H1 (cell line): ENCODE results near the gene ATP5F1C.

Source experiments
- EZH2 ChIP-seq: fragments of 200-600 bp; sonication (generic); IDR thresholded peaks from 2 replicates; pipeline ENCODE4 v1.7.1; 2012; ENCODE audit warnings: low read depth, mild to moderate bottlenecking, moderate library complexity, low read length, inconsistent platforms; ENCODE audit not compliant: severe bottlenecking
- HDAC2 ChIP-seq, 2 experiments: fragments of 300-600 bp in 1 of 2; sonication (generic) in 1 of 2; IDR thresholded peaks; 2 replicates each; pipeline ENCODE4 v1.6.1; 2011 to 2012; ENCODE audit warnings: low read depth in 2 of 2, low read length in 2 of 2, mild to moderate bottlenecking in 2 of 2, moderate library complexity in 2 of 2, borderline replicate concordance in 1 of 2, inconsistent platforms in 1 of 2
- POU5F1 ChIP-seq: IDR thresholded peaks from 2 replicates; pipeline ENCODE4 v1.6.1; 2011; ENCODE audit warnings: low read depth, mild to moderate bottlenecking, low read length, moderate library complexity
- RFX5 ChIP-seq: IDR thresholded peaks from 2 replicates; pipeline ENCODE4 v1.6.1; 2011; ENCODE audit warnings: low read depth, low read length, improper control_type of control experiment, borderline replicate concordance
- SRF ChIP-seq: IDR thresholded peaks from 2 replicates; pipeline ENCODE4 v1.6.1; 2011; ENCODE audit warnings: mild to moderate bottlenecking, low read depth, low read length, moderate library complexity
- YY1 ChIP-seq: IDR thresholded peaks from 2 replicates; pipeline ENCODE4 v1.6.1; 2011; ENCODE audit warnings: low read depth, mild to moderate bottlenecking, low read length
- TF ChIP-seq, protein P1 (sequence below), 3 experiments: IDR thresholded peaks; 1 replicate in 2 of 3; 2 replicates in 1 of 3; pipeline versions ENCODE4 v1.5.1 to v1.6.1; 2011; ENCODE audit warnings: low read length in 3 of 3, mild to moderate bottlenecking in 3 of 3, inconsistent platforms in 2 of 3, low read depth in 1 of 3, moderate library complexity in 1 of 3; ENCODE audit not compliant: insufficient read depth in 1 of 3; ENCODE audit errors: control extremely low read depth in 1 of 3

DNA sequence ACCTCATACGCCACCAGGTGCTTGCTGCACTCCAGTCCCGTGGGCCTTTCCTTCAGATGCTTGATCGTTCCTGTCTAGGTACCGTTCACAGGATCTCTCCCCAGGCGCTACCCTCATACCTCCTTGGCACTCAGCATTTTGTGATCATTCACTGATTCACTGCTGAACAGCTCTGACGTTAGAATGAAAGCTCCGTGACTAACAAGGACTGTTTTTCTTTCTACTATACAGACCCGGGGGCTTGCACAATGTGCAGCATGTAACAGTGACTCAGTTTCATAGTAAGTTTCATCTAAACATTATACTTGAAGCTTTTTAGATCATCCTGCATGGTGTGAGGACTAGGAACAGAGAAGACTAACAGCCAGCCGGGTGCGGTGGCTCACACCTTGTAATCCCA, 20.8 kb upstream of the ATP5F1C start:
- TF ChIP-seq EZH2 (no peak), SRF (no peak), YY1 (no peak), HDAC2 (IDR thresholded peaks at IDR 0.05; ENCODE audit: borderline replicate concordance in 1 of 2, low read depth in 2 of 2, low read length in 2 of 2) (no peak), RFX5 (no peak), POU5F1 (no peak)
- TF ChIP-seq, protein P1, sequence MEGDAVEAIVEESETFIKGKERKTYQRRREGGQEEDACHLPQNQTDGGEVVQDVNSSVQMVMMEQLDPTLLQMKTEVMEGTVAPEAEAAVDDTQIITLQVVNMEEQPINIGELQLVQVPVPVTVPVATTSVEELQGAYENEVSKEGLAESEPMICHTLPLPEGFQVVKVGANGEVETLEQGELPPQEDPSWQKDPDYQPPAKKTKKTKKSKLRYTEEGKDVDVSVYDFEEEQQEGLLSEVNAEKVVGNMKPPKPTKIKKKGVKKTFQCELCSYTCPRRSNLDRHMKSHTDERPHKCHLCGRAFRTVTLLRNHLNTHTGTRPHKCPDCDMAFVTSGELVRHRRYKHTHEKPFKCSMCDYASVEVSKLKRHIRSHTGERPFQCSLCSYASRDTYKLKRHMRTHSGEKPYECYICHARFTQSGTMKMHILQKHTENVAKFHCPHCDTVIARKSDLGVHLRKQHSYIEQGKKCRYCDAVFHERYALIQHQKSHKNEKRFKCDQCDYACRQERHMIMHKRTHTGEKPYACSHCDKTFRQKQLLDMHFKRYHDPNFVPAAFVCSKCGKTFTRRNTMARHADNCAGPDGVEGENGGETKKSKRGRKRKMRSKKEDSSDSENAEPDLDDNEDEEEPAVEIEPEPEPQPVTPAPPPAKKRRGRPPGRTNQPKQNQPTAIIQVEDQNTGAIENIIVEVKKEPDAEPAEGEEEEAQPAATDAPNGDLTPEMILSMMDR (IDR thresholded peaks at IDR 0.05; ENCODE audit: control extremely low read depth in 1 of 3, insufficient read depth in 1 of 3, low read depth in 1 of 3, low read length in 3 of 3): no peak
